ENCODE measurements around the gene CDKAL1. TPM values are rescaled to one million over a fixed set of nuclear protein-coding genes. Genes with fewer than 3 reads are reported as not detected.

CDKAL1 gene
- total and polyA plus RNA-seq, 2 of the 8 experiments (the other 6 are each of a cell fraction or from before 2014, with no cell fraction given), result 8.4 to 24.6 TPM

DNA sequence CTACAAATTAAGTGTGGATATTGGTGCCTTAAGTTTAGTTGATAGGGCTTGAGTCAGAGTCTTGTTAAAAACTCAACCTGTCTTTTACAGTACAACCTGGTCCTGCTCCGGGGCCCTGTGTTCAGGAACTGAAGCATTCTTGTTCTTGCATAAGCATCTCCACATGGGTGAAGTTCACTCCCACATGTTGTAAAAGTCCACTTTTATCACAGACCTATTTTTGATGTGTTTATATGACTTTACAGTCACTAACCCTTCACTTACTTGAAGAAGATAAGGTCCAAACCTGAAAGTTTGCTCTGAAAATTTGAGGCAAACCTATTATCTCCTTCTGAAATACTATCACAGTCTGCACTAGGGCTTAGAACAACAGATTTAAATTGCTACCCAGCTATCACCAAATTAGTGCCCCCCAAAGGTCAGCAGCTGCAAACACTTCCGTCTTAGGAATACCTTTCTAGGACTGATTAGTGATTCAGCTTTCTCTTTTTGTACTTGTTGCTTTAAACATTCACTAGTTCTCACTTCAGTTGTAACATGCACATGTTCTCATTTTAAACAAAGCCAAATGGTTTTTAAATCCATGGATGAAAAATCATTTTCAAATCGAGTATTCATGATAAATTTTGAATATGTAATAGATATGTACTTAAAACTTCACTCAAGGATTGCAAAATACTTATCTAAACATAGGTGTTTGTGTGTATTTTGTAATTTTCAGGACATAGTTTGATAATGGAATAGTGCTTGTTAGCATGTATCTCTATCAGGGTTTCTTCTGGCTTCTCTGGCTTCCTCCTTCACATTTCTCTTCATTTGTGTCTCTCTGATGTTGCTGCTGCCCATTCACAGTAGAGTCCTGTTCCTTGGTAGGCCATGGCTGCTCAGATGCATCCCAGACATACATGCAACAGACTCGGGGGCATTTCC lies 589.5 kb downstream of the CDKAL1 start:
- no peak for FAIRE-seq
- CTCF ChIA-PET (ENCODE audit: partially characterized antibody), result interaction anchor here (1.1 to 1.7 kb wide), 2 partner anchors 9 to 21 kb away, joined by 3 read pairs; no protein-coding TSS in a partner anchor
- no peaks in the 10 kb centered on the region for H4K20me1 ChIP-seq (replicated peaks in 1 of 2; ENCODE audit: control insufficient read depth in 1 of 2, insufficient read depth in 2 of 2, low read length in 2 of 2)
- H3K23me2 ChIP-seq (ENCODE audit: low read depth, low read length), result no peaks in the 10 kb centered on the region
- H2BK15ac ChIP-seq (ENCODE audit: low read length), result no peak overlapping the region
- H3K56ac ChIP-seq (replicated peaks; ENCODE audit: insufficient read length, low read depth, low read length), result no peak overlapping the region
- H3K18ac ChIP-seq (ENCODE audit: extremely low read depth, low read length), result 0 out of 2 replicates have a peak overlapping the region, but pooled peaks have one; percentile 7
- H2BK120ac ChIP-seq (replicated peaks; ENCODE audit: low read depth, low read length), result no peak overlapping the region
- no peaks in the 10 kb centered on the region for H3K36me3 ChIP-seq (ENCODE audit: control insufficient read depth in 2 of 4, insufficient read depth in 4 of 4, low read length in 3 of 4)
- H4K5ac ChIP-seq (ENCODE audit: insufficient read length, low read depth, low read length), result no peak overlapping the region
- H2AK5ac ChIP-seq (ENCODE audit: low read depth, low read length), result no peak overlapping the region
- H3K79me2 ChIP-seq (ENCODE audit: control insufficient read depth in 1 of 2, insufficient read depth in 2 of 2, low read length in 2 of 2), result no peaks in the 10 kb centered on the region
- H4K8ac ChIP-seq (ENCODE audit: extremely low read depth, insufficient read depth, low read length), result no peak overlapping the region
- no peak overlapping the region for H3K4ac ChIP-seq (replicated peaks; ENCODE audit: insufficient read length, low read depth, low read length)
- H3K79me1 ChIP-seq (ENCODE audit: low read depth, low read length), result no peaks in the 10 kb centered on the region
- H4K91ac ChIP-seq (replicated peaks; ENCODE audit: insufficient read length, low read length), result no peak overlapping the region
- no peak overlapping the region for H3K4me3 ChIP-seq (ENCODE audit: extremely low read depth in 1 of 4, insufficient read depth in 2 of 4, low read depth in 3 of 4, low read length in 4 of 4)
- H2BK12ac ChIP-seq (ENCODE audit: low read depth, low read length), result no peak overlapping the region
- H3K9me3 ChIP-seq (ENCODE audit: insufficient read depth in 2 of 2, low read depth in 1 of 2, low read length in 1 of 2), result no peaks in the 10 kb centered on the region
- no peak overlapping the region for H3K9ac ChIP-seq (replicated peaks in 1 of 4; ENCODE audit: extremely low read depth in 1 of 4, low read depth in 3 of 4, low read length in 3 of 4)
- no peak overlapping the region for H2AFZ ChIP-seq (ENCODE audit: low read length)
- TF ChIP-seq JUN (IDR thresholded peaks at IDR 0.05; ENCODE audit: low read depth, low read length), result no peak
- no peak for TF ChIP-seq POLR2A (IDR thresholded peaks at IDR 0.05; ENCODE audit: control extremely low read depth in 1 of 2, low read depth in 2 of 2, low read length in 2 of 2)
- TF ChIP-seq CBX8 (IDR thresholded peaks at IDR 0.05; ENCODE audit: borderline replicate concordance, low read depth, low read length), result no peak
- peak in 1 of 3 experiments; percentile 44; a peak in 2 of 4 replicates for TF ChIP-seq CTCF (IDR thresholded peaks at IDR 0.05; ENCODE audit: control extremely low read depth in 1 of 3, insufficient read depth in 1 of 3, low read depth in 1 of 3, low read length in 3 of 3)
- TF ChIP-seq RAD21 (IDR thresholded peaks at IDR 0.05 in 1 of 2, conservative IDR thresholded peaks at IDR 0.05 in 1 of 2; ENCODE audit: low read depth in 2 of 2, low read length in 2 of 2), result peak in 1 of 2 experiments; percentile 52; a peak in 3 of 4 replicates
- TF ChIP-seq TAF7 (optimal IDR thresholded peaks at IDR 0.05; ENCODE audit: borderline replicate concordance, low read depth, low read length), result no peak
- no peak for TF ChIP-seq JUND (IDR thresholded peaks at IDR 0.05; ENCODE audit: low read length)
- TF ChIP-seq SP1 (IDR thresholded peaks at IDR 0.05; ENCODE audit: low read depth, low read length), result no peak
- TF ChIP-seq TAF1 (IDR thresholded peaks at IDR 0.05; ENCODE audit: low read depth, low read length), result no peak
- WGBS, 2 experiments (ENCODE audit: extremely low coverage in 1 of 2, insufficient coverage in 1 of 2, insufficient read length in 1 of 2, insufficient replicate concordance in 2 of 2, low coverage in 1 of 2, low lambda C conversion rate in 2 of 2, missing lambda C conversion rate in 1 of 2), result 82% methylated on average over 4 of the region's 4 CpGs; no CpG with 5 or more reads in 1 of the 2 experiments
- no peaks in the 10 kb centered on the region for H3K27me3 ChIP-seq (replicated peaks in 1 of 4; ENCODE audit: control insufficient read depth in 3 of 4, extremely low read depth in 1 of 4, insufficient read depth in 3 of 4, low read length in 3 of 4)
- H3K4me1 ChIP-seq (replicated peaks in 1 of 4; ENCODE audit: control insufficient read depth in 3 of 4, insufficient read depth in 4 of 4, low read length in 3 of 4), result peaks cover 0 to 2% (median 0%) of the 10 kb centered on the region in 4 experiments; a peak in 1 of 7 replicates
- POLR2A ChIA-PET (ENCODE audit: partially characterized antibody), result no interaction called here
- no peak overlapping the region for H3K27ac ChIP-seq (ENCODE audit: low read depth, low read length)
- no peak overlapping the region for H2BK20ac ChIP-seq (ENCODE audit: low read length)
- H3K14ac ChIP-seq (ENCODE audit: insufficient read length), result no peak overlapping the region
- no peak overlapping the region for H3K23ac ChIP-seq (ENCODE audit: insufficient read length)
- DNase-seq (ENCODE audit: low read depth in 1 of 2, low spot score in 2 of 2), result no peak
- no peak overlapping the region for H3K4me2 ChIP-seq (ENCODE audit: insufficient read depth in 1 of 2, low read depth in 2 of 2, low read length in 2 of 2)
- H2BK5ac ChIP-seq (ENCODE audit: low read depth, low read length), result no peak overlapping the region

Measured in H1 (cell line).